Astrocyte (in vitro differentiated cells and primary cell): ENCODE data around the gene ALKBH3. TPM values are rescaled to one million over a fixed set of nuclear protein-coding genes. Genes with fewer than 3 reads are reported as not detected.

Source experiments
- DNase-seq: peaks from one replicate; pipeline ENCODE4 v3.0.0-alpha.2; 2010; ENCODE audit warnings: low read depth
- FAIRE-seq: peaks from 2 replicates; lab custom pipeline; 2011; peaks lifted over from hg19 to GRCh38; lab: Jason Lieb, UNC
- H2AFZ ChIP-seq: 2 replicates; pipeline ENCODE4 v1.6.0; 2012; ENCODE audit warnings: low read depth, low read length, inconsistent platforms
- H3K27ac ChIP-seq: 2 replicates; pipeline ENCODE4 v1.5.1; 2011; ENCODE audit warnings: low read depth, low read length, inconsistent platforms
- H3K27me3 ChIP-seq: 2 replicates; pipeline ENCODE4 v1.6.0; 2011; ENCODE audit warnings: low read length, inconsistent platforms; ENCODE audit not compliant: insufficient read depth
- H3K36me3 ChIP-seq: 2 replicates; pipeline ENCODE4 v1.5.1; 2011; ENCODE audit warnings: low read length, inconsistent platforms; ENCODE audit not compliant: insufficient read depth
- H3K4me1 ChIP-seq: 2 replicates; pipeline ENCODE4 v1.5.1; 2011; ENCODE audit warnings: low read length, inconsistent platforms; ENCODE audit not compliant: insufficient read depth
- H3K4me2 ChIP-seq: 2 replicates; pipeline ENCODE4 v1.6.0; 2012; ENCODE audit warnings: low read length, inconsistent platforms
- H3K4me3 ChIP-seq: 2 replicates; pipeline ENCODE4 v1.5.1; 2011; ENCODE audit warnings: low read depth, mild to moderate bottlenecking, low read length, inconsistent platforms; ENCODE audit not compliant: insufficient read depth
- H3K79me2 ChIP-seq: 2 replicates; pipeline ENCODE4 v1.6.0; 2012; ENCODE audit warnings: mild to moderate bottlenecking, low read length, inconsistent platforms; ENCODE audit not compliant: insufficient read depth
- H3K9ac ChIP-seq: 2 replicates; pipeline ENCODE4 v1.6.0; 2012; ENCODE audit warnings: mild to moderate bottlenecking, low read length, inconsistent platforms
- H3K9me3 ChIP-seq: 2 replicates; pipeline ENCODE4 v1.5.1; 2012; ENCODE audit warnings: low read depth, mild to moderate bottlenecking, low read length, inconsistent platforms; ENCODE audit not compliant: insufficient read depth
- H4K20me1 ChIP-seq: 2 replicates; pipeline ENCODE4 v1.6.0; 2012; ENCODE audit warnings: low read length, inconsistent platforms; ENCODE audit not compliant: insufficient read depth
- H3K27ac Mint-ChIP-seq: one replicate; pipeline ENCODE4 v1.8.0; 2021; ENCODE audit warnings: mild to moderate bottlenecking, mixed read lengths; ENCODE audit not compliant: unreplicated experiment
- H3K27me3 Mint-ChIP-seq: one replicate; pipeline ENCODE4 v1.8.0; 2021; ENCODE audit warnings: low read depth, mixed read lengths; ENCODE audit not compliant: unreplicated experiment
- H3K36me3 Mint-ChIP-seq: one replicate; pipeline ENCODE4 v1.8.0; 2021; ENCODE audit warnings: low read depth, mixed read lengths; ENCODE audit not compliant: unreplicated experiment
- H3K4me1 Mint-ChIP-seq: one replicate; pipeline ENCODE4 v1.8.0; 2021; ENCODE audit warnings: low read depth, mixed read lengths; ENCODE audit not compliant: unreplicated experiment
- H3K4me3 Mint-ChIP-seq: one replicate; pipeline ENCODE4 v1.8.0; 2021; ENCODE audit warnings: mild to moderate bottlenecking, moderate library complexity, mixed read lengths; ENCODE audit not compliant: unreplicated experiment
- H3K9me3 Mint-ChIP-seq: one replicate; pipeline ENCODE4 v1.8.0; 2021; ENCODE audit warnings: mild to moderate bottlenecking, mixed read lengths; ENCODE audit not compliant: unreplicated experiment
- CTCF ChIP-seq: IDR thresholded peaks from 2 replicates; pipeline ENCODE4 v1.5.1; 2011; ENCODE audit warnings: low read depth, mild to moderate bottlenecking, inconsistent platforms, low read length, moderate library complexity; ENCODE audit not compliant: insufficient read depth
- EZH2 ChIP-seq: IDR thresholded peaks from 2 replicates; pipeline ENCODE4 v1.6.1; 2012; ENCODE audit warnings: mild to moderate bottlenecking, low read length, inconsistent platforms; ENCODE audit not compliant: insufficient read depth
- total RNA-seq: library from RNA; stranded (reverse); gene quantifications from 2 replicates; pipeline ENCODE4 v1.2.1, GENCODE V29; 2021

The ALKBH3 gene
- total RNA-seq, 1 donor from 2014 or later, result 30.5 TPM

GRCh38 chr11:43948341-43949225 lies 68.0 kb downstream of the ALKBH3 start:
- H3K4me3 ChIP-seq, result no peak overlapping the region
- no peak overlapping the region for H3K27ac ChIP-seq
- H3K36me3 ChIP-seq, result no peaks in the 10 kb centered on the region
- Mint-ChIP-seq H3K36me3 (no peaks in the 10 kb centered on the region), H3K4me3 (no peak overlapping the region), H3K9me3 (peaks cover 2% of the 10 kb centered on the region), H3K4me1 (peaks cover 2% of the 10 kb centered on the region), H3K27ac (no peak overlapping the region), H3K27me3 (peaks cover 33% of the 10 kb centered on the region)
- H3K4me1 ChIP-seq, result peaks cover 8% of the 10 kb centered on the region
- H3K79me2 ChIP-seq, result no peaks in the 10 kb centered on the region
- no peak overlapping the region for H3K4me2 ChIP-seq
- DNase-seq (no peak), FAIRE-seq (no peak)
- peaks cover 30% of the 10 kb centered on the region for H3K27me3 ChIP-seq
- H3K9me3 ChIP-seq, result no peaks in the 10 kb centered on the region
- TF ChIP-seq EZH2 (no peak), CTCF (no peak)
- H4K20me1 ChIP-seq, result peaks cover 10% of the 10 kb centered on the region
- no peak overlapping the region for H2AFZ ChIP-seq
- no peak overlapping the region for H3K9ac ChIP-seq

DNA sequence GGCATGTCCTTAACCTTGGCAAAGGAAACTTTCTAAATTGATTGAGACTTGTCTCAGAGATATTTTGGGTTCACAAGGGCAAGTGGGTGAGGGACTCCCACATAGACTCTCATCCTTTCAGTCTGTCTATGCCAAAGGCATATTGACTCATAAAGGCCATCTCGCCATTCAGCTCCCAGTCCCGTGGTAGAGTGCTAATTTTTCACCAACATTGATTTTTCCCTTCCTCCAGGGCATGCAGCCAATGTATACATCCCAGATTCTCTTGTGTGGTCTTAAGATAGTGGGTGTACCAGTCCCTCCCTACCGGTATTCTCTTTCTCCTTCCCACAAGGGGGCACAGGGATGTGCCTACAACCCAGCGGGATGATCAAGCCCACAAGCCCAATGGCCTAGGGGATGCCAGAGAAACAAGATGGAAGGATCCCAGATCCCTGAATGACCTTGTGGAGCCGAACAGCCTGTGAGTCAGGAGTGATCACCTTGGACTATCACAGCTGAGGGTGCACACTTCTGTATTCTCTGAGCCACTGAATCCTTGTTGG lies 69.8 kb downstream of the ALKBH3 start:
- no peaks in the 10 kb centered on the region for H3K9me3 ChIP-seq

More for the DNA sequence above, 69.8 kb downstream of the ALKBH3 start:
- no peak overlapping the region for H3K27ac Mint-ChIP-seq
- DNase-seq (no peak), FAIRE-seq (no peak)
- Histone ChIP-seq H3K4me3 (no peak overlapping the region), H4K20me1 (no peaks in the 10 kb centered on the region), H3K9ac (no peak overlapping the region), H3K27me3 (peaks cover 12% of the 10 kb centered on the region), H3K4me1 (no peaks in the 10 kb centered on the region), H3K4me2 (no peak overlapping the region), H3K79me2 (no peaks in the 10 kb centered on the region), H3K27ac (no peak overlapping the region), H3K36me3 (no peaks in the 10 kb centered on the region), H2AFZ (no peak overlapping the region)
- peaks cover 2% of the 10 kb centered on the region for H3K4me1 Mint-ChIP-seq
- peaks cover 22% of the 10 kb centered on the region for H3K27me3 Mint-ChIP-seq
- TF ChIP-seq EZH2 (no peak), CTCF (no peak)
- H3K9me3 Mint-ChIP-seq, result no peaks in the 10 kb centered on the region
- H3K36me3 Mint-ChIP-seq, result no peaks in the 10 kb centered on the region
- no peak overlapping the region for H3K4me3 Mint-ChIP-seq
